Skeletal muscle tissue (tissue), 4 donors: ENCODE data around the gene FKBP10. TPM values are rescaled to one million over a fixed set of nuclear protein-coding genes. Genes with fewer than 3 reads are reported as not detected.
A peak's percentile ranks its signal among the peaks of the same experiment; 100 is the strongest.

Source experiments
- H3K27ac ChIP-seq: one replicate; pipeline ENCODE4 v1.7.0; 2013; ENCODE audit warnings: mild to moderate bottlenecking, low read depth, low read length, inconsistent platforms
- H3K27me3 ChIP-seq, 3 donors: one replicate each; pipeline ENCODE4 v1.7.0; 2013; ENCODE audit warnings: low read length in 3 of 3; ENCODE audit not compliant: control insufficient read depth in 3 of 3, insufficient read depth in 3 of 3
- H3K36me3 ChIP-seq, 3 donors: one replicate each; pipeline ENCODE4 v1.7.0; 2013; ENCODE audit warnings: low read length in 3 of 3; ENCODE audit not compliant: control insufficient read depth in 3 of 3, insufficient read depth in 3 of 3
- H3K4me1 ChIP-seq, 3 donors: one replicate each; pipeline ENCODE4 v1.7.0; 2013; ENCODE audit warnings: low read length in 3 of 3, mild to moderate bottlenecking in 3 of 3; ENCODE audit not compliant: control insufficient read depth in 3 of 3, insufficient read depth in 3 of 3
- H3K4me3 ChIP-seq, 3 donors: one replicate each; pipeline ENCODE4 v1.7.0; 2013; ENCODE audit warnings: low read length in 3 of 3
- H3K9ac ChIP-seq, 3 donors: one replicate each; pipeline ENCODE4 v1.7.0; 2013; ENCODE audit warnings: low read length in 3 of 3, mild to moderate bottlenecking in 3 of 3, moderate library complexity in 2 of 3, low read depth in 1 of 3
- H3K9me3 ChIP-seq, 3 donors: one replicate each; pipeline ENCODE4 v1.7.0; 2013; ENCODE audit warnings: low read length in 3 of 3; ENCODE audit not compliant: control insufficient read depth in 3 of 3
- total RNA-seq: library from RNA; depleted of rRNA; stranded (reverse); fragments of >200 nt; gene quantifications from one replicate; pipeline ENCODE4 v1.2.3, GENCODE V29; 2014
- donor health status: Osteomylitis.

Gene FKBP10, protein sequence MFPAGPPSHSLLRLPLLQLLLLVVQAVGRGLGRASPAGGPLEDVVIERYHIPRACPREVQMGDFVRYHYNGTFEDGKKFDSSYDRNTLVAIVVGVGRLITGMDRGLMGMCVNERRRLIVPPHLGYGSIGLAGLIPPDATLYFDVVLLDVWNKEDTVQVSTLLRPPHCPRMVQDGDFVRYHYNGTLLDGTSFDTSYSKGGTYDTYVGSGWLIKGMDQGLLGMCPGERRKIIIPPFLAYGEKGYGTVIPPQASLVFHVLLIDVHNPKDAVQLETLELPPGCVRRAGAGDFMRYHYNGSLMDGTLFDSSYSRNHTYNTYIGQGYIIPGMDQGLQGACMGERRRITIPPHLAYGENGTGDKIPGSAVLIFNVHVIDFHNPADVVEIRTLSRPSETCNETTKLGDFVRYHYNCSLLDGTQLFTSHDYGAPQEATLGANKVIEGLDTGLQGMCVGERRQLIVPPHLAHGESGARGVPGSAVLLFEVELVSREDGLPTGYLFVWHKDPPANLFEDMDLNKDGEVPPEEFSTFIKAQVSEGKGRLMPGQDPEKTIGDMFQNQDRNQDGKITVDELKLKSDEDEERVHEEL
- total RNA-seq: 76.2 TPM

DNA sequence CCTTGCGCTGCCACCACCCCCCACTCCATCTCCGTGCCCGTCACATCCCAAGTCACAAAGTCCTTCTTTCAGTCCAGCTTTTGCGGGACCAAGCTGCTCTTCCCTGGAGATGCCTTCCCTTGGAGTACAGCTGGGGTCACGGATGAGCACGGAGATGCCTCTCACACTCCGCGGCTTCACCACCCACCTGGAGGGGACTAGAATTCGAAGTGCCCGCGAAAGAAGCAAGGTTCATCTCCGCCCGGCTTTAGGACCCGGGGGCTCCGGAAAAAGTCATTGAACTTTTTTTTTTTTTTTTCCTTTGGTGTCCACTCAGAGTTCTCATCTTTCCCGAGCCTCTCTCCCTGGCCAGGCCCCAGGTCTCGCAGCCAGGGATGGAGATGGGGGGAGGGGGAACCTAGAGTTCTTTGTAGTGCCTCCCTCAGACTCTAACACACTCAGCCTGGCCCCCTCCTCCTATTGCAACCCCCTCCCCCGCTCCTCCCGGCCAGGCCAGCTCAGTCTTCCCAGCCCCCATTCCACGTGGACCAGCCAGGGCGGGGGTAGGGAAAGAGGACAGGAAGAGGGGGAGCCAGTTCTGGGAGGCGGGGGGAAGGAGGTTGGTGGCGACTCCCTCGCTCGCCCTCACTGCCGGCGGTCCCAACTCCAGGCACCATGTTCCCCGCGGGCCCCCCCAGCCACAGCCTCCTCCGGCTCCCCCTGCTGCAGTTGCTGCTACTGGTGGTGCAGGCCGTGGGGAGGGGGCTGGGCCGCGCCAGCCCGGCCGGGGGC, at the start of gene FKBP10:
Gene FKBP10, plus strand, starts transcription at position 624 of the 771 bp plus-strand sequence. Its CDS starts 31 bp downstream, at position 655.
- Histone ChIP-seq H3K36me3 (no peaks in the 10 kb centered on the region), H3K27ac (no peak within 1 kb of the TSS), H3K4me1 (peaks cover 10 to 19% (median 19%) of the 10 kb centered on the region in 3 donors), H3K4me3 (peak within 1 kb of the TSS; percentile 64 to 77 (median 77)), H3K27me3 (peaks cover 0 to 3% (median 0%) of the 10 kb centered on the region in 3 donors), H3K9me3 (no peaks in the 10 kb centered on the region), H3K9ac (peak within 1 kb of the TSS; percentile 13 to 82 (median 54))

DNA sequence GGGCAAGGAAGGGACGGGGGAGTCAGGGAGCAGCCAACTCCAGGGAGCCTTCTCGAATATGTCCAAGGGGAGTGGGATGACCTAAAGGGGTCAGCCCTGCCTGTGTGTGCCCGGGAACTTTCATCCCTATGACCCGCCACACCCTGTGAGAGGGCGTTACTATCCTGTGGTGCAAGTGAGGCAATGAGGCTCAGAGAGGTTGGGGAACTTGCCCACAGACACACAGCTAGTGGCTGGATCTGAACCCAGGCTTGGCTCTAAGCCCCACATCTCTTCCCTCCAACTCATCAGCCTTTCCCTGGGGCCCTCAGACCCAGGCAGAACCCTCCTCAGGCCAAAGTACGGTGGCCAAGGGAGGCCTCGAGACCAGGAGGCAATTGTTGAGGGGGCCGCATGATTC, 49.5 kb upstream of the FKBP10 start:
- Histone ChIP-seq H3K36me3 (peaks cover 56 to 75% (median 66%) of the 10 kb centered on the region in 3 donors), H3K27ac (no peak overlapping the region), H3K4me1 (no peaks in the 10 kb centered on the region), H3K9ac (no peak overlapping the region), H3K27me3 (no peaks in the 10 kb centered on the region), H3K4me3 (no peak overlapping the region), H3K9me3 (no peaks in the 10 kb centered on the region)

DNA sequence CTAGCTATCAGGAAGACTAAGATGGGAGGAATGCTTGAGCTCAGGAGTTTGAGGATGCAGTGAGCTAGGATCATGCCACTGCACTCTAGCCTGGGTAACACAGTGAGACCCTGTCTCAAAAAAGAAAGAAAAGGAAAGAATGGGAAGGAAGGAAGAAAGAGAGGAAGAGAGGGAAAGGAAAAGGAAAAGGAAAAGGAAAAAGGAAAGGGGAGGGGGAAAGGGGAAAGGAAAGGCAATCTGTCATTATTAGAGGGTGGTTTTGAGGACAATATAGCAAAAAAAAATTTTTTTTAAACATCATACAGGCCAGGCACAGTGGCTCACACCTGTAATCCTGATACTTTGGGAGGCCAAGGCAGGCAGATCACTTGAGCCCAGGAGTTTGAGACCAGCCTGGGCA, 46.7 kb upstream of the FKBP10 start:
- no peak overlapping the region for H3K9ac ChIP-seq
- no peaks in the 10 kb centered on the region for H3K9me3 ChIP-seq
- H3K27ac ChIP-seq: no peak overlapping the region
- H3K27me3 ChIP-seq: no peaks in the 10 kb centered on the region
- no peak overlapping the region for H3K4me3 ChIP-seq
- no peaks in the 10 kb centered on the region for H3K4me1 ChIP-seq
- H3K36me3 ChIP-seq: peaks cover 68 to 80% (median 69%) of the 10 kb centered on the region in 3 donors

DNA sequence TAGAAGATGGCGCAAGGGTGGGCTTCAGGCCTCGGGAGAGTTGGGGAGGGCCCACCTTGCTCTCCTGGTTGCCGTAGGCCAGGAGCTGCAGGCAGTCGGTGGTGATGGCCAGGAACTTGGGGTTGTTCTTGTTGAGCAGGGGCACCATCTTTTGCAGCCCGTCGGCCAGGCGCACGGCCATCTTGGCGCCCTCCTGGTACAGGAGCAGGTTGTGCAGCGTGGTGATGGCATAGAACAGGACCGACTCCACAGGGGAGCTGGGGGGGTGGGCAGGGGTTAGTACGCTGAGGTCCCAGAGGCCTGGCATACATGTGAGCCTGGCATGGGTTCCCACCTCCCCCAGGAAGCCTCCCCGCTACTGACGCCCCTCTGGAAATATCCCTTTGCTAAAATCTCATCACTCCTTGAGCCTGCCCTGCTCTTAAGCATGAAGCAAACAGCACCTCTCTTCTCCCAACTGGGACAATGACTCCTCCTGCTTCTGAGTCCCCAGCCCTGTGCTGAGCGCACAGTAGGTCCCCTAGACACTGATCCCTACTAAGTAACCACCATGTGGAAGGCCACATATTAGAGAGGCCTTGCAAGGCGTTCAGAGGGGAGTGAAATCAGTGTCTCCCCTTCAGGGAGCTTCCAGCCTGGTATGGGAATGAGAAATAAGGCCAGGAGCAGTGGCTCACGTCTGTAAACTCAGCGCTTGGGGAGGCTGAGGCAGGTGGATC, 45.3 kb upstream of the FKBP10 start:
- Histone ChIP-seq H3K4me1 (peaks cover under 1 to 2% (median 2%) of the 10 kb centered on the region in 3 donors), H3K4me3 (no peak overlapping the region), H3K27ac (no peak overlapping the region), H3K9ac (no peak overlapping the region), H3K9me3 (no peaks in the 10 kb centered on the region), H3K36me3 (peaks cover 64 to 78% (median 68%) of the 10 kb centered on the region in 3 donors), H3K27me3 (no peaks in the 10 kb centered on the region)

DNA sequence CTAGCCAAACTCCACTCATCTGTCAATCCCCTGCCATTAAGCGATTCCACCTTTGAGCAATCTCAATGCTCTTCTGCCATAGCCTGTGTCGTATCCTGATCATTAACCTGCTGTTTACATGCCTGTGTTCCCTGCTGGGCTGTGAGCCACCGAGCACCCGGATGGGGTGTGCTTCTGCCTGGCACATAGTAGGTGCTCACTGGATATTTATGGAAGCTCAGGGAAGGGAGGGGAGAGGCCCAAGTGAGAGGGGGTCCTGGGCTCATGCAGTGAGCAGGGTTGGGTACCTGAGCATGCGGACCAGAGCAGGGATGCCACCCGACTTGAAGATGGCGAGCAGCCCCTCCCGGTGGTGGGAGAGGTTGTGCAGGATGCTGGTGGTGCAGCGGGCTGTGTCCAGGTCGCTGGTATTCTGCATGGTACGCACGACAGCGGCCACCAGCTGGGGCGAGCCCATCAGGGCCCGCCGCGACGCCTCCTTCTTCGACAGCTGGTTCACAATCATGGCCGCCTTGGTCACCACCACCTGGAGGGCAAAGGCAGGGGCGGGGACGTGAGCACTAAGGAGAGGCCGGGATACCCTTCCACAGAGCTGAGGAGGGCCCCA, 44.0 kb upstream of the FKBP10 start:
- H3K27me3 ChIP-seq: no peaks in the 10 kb centered on the region
- no peak overlapping the region for H3K27ac ChIP-seq
- H3K9me3 ChIP-seq: no peaks in the 10 kb centered on the region
- peaks cover 13 to 14% (median 13%) of the 10 kb centered on the region in 3 donors for H3K4me1 ChIP-seq
- no peak overlapping the region for H3K4me3 ChIP-seq
- H3K36me3 ChIP-seq: peaks cover 53 to 65% (median 55%) of the 10 kb centered on the region in 3 donors
- no peak overlapping the region for H3K9ac ChIP-seq

DNA sequence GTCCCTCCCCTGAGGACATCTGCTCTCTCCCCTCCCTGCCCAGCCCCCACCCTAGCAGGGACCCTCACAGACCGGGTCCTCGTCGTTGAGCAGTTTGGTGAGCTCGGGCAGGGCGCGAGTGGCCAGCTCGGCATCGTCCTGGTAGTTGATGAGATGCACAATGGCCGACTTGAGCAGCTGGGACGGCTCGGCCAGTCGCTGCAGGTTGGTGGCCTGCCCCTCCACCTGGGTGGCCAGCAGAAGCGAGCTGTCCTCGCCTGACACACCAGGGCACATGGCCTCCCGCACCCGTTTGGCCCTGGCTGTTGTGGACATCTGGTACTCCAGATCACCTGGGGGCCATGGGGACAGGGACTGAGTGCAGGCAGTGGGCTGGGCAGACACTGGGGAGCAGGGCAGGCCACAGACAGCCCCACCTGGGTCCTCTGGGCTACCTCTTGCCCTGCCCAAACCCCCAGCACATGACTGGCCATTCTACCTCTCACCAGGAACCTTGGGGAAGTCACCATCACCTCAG, 43.4 kb upstream of the FKBP10 start:
- peaks cover 15 to 20% (median 18%) of the 10 kb centered on the region in 3 donors for H3K4me1 ChIP-seq
- H3K4me3 ChIP-seq: no peak overlapping the region
- no peaks in the 10 kb centered on the region for H3K27me3 ChIP-seq
- H3K9me3 ChIP-seq: no peaks in the 10 kb centered on the region
- H3K9ac ChIP-seq: peak overlapping the region in 1 of 3 donors; percentile 20
- H3K36me3 ChIP-seq: peaks cover 51 to 62% (median 52%) of the 10 kb centered on the region in 3 donors
- no peak overlapping the region for H3K27ac ChIP-seq

DNA sequence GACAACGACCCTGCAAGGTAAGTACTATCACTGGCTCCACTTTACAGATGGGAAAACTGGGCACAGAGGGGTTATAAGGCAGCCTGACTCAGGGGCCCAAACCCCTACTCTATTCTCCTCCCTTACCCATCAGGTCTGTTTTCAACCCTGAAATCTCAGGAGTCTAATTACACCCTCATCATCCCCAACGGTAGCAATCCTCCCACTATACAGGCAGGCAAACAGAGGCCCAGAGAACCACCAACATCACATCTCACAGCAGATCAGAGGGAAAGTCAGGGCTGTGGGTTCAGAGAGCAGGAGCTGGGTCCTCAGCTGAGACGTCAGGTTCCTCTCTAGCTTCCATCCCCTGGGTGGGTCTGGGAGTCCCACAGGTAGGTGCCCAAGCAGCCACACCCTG, 42.8 kb upstream of the FKBP10 start:
- no peak overlapping the region for H3K27ac ChIP-seq
- peak overlapping the region in 1 of 3 donors; percentile 20 for H3K9ac ChIP-seq
- H3K36me3 ChIP-seq: peaks cover 46 to 56% (median 46%) of the 10 kb centered on the region in 3 donors
- no peaks in the 10 kb centered on the region for H3K9me3 ChIP-seq
- H3K4me3 ChIP-seq: no peak overlapping the region
- peaks cover 21 to 24% (median 22%) of the 10 kb centered on the region in 3 donors for H3K4me1 ChIP-seq
- H3K27me3 ChIP-seq: no peaks in the 10 kb centered on the region

DNA sequence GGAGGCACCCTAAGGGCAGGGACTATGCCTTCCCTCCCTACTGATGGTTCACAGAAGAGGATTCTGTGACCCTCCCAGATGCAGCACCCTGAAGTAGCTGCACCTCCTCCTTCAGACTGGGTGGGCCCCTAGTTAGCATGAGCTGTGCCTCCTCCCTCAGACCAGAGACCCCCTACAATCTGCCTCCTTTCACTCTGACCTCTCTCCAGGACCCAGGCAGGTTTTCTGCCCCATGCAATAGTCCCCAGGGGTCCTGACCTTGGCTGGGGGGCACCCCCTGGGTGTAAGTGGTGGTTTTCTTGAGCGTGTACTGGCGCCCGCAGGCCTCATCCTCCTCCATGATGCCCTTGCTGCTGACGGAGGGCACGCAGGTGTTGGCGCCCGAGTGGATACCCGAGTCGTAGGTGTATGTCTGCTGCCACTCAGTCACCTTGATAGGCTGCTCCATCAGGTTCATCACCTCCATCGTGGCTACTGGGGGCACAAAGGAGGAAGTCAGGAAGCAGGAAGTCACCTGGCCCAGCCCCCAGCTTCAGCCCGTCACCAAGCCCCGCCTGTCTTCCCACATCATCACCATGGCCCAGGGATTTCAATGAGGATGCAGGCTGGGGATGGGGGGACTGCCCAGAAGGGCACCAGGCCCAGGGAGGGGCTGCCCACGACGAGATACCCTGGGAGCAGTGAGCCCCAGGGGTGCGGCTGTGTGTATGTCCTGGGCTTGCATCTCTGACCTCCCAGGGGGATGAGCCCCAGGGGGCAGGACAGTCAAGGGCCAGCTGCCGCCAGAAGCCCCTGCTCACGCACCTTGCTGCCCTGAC, 41.2 kb upstream of the FKBP10 start:
- Histone ChIP-seq H3K4me1 (peaks cover 37 to 41% (median 38%) of the 10 kb centered on the region in 3 donors), H3K27me3 (no peaks in the 10 kb centered on the region), H3K27ac (no peak overlapping the region), H3K9ac (no peak overlapping the region), H3K36me3 (peaks cover 35 to 44% (median 43%) of the 10 kb centered on the region in 3 donors), H3K9me3 (no peaks in the 10 kb centered on the region), H3K4me3 (no peak overlapping the region)
